GM12878 (cell line): ENCODE data around the gene CFAP161.
"Not testable (repeated sequence)": the region's sequence is repeated elsewhere in the genome, so short reads cannot be mapped to it uniquely, and the experiment has no call there.

ENCODE experiments used
- HDAC2 ChIP-seq: fragments of 200-600 bp; sonication (generic); IDR thresholded peaks from 2 replicates; pipeline ENCODE4 v1.6.1; 2017
- POLR2A ChIP-seq: IDR thresholded peaks from 2 replicates; pipeline ENCODE4 v1.6.1; 2011; ENCODE audit warnings: low read depth, mild to moderate bottlenecking, low read length
- TF ChIP-seq, protein P1 (sequence below): fragments of 450-650 bp; IDR thresholded peaks from 2 replicates; pipeline ENCODE4 v1.6.1; 2017; ENCODE audit warnings: mild to moderate bottlenecking

DNA sequence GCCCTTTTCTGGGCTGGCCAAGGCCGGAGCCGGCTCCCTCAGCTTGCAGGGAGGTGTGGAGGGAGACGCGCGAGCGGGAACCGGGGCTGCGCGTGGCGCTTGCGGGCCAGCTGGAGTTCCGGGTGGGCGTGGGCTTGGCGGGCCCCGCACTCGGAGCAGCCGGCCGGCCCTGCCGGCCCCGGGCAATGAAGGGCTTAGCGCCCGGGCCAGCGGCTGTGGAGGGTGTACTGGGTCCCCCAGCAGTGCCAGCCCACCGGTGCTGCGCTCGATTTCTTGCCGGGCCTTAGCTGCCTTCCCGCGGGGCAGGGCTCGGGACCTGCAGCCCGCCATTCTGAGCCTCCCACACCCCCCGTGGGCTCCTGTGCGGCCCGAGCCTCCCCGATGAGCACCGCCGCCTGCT, 24.5 kb downstream of the CFAP161 start:
- not testable (repeated sequence) for TF ChIP-seq HDAC2, POLR2A
- TF ChIP-seq, protein P1, sequence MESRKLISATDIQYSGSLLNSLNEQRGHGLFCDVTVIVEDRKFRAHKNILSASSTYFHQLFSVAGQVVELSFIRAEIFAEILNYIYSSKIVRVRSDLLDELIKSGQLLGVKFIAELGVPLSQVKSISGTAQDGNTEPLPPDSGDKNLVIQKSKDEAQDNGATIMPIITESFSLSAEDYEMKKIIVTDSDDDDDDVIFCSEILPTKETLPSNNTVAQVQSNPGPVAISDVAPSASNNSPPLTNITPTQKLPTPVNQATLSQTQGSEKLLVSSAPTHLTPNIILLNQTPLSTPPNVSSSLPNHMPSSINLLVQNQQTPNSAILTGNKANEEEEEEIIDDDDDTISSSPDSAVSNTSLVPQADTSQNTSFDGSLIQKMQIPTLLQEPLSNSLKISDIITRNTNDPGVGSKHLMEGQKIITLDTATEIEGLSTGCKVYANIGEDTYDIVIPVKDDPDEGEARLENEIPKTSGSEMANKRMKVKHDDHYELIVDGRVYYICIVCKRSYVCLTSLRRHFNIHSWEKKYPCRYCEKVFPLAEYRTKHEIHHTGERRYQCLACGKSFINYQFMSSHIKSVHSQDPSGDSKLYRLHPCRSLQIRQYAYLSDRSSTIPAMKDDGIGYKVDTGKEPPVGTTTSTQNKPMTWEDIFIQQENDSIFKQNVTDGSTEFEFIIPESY, result not testable (repeated sequence)
